GM21529 (cell line): Measurements from ENCODE around the gene CNN1.
"Not testable (repeated sequence)": the region's sequence is repeated elsewhere in the genome, so short reads cannot be mapped to it uniquely, and the experiment has no call there.

Experiments used
- ATAC-seq: cut with Tn5 transposase; IDR thresholded peaks from one replicate; pipeline ENCODE4 v1.9.1; 2021; ENCODE audit not compliant: unreplicated experiment

The CNN1 gene

GRCh38 chr19:11564082-11564807, 25.6 kb downstream of the CNN1 start:
- ATAC-seq = not testable (repeated sequence)

- not testable (repeated sequence) for ATAC-seq
These were observed 27.0 kb downstream of the CNN1 start for GRCh38 chr19:11565649-11565980.

GRCh38 chr19:11566164-11566563, 27.5 kb downstream of the CNN1 start:
- ATAC-seq = no peak

GRCh38 chr19:11570039-11570462, 31.4 kb downstream of the CNN1 start:
- no peak for ATAC-seq

- not testable (repeated sequence) for ATAC-seq
These were observed 34.7 kb downstream of the CNN1 start for GRCh38 chr19:11573354-11573753.

- not testable (repeated sequence) for ATAC-seq
These were observed 35.1 kb downstream of the CNN1 start for GRCh38 chr19:11573763-11574162.

GRCh38 chr19:11574689-11575088, 36.0 kb downstream of the CNN1 start:
- ATAC-seq = no peak

GRCh38 chr19:11576227-11576626, 37.6 kb downstream of the CNN1 start:
- ATAC-seq = no peak

GRCh38 chr19:11577451-11578257, 39.0 kb downstream of the CNN1 start, which contains the start of gene ACP5:
TSS of gene ACP5 (minus strand) at chr19:11577645. CDS start at chr19:11577317, 328 bp downstream.
- ATAC-seq = no peak

GRCh38 chr19:11578258-11579142, 39.8 kb downstream of the CNN1 start:
- no peak for ATAC-seq

- ATAC-seq = no peak
These were observed 41.5 kb downstream of the CNN1 start for GRCh38 chr19:11580116-11580515.

GRCh38 chr19:11581740-11582139, 43.1 kb downstream of the CNN1 start:
- ATAC-seq = peak; percentile 74

GRCh38 chr19:11586331-11586730, 47.7 kb downstream of the CNN1 start:
- ATAC-seq = no peak

GRCh38 chr19:11587302-11587974, 48.8 kb downstream of the CNN1 start:
- no peak for ATAC-seq

GRCh38 chr19:11587975-11588631, 49.5 kb downstream of the CNN1 start:
- ATAC-seq = no peak

- no peak for ATAC-seq
These were observed 55.4 kb downstream of the CNN1 start for GRCh38 chr19:11594084-11594483.

GRCh38 chr19:11596156-11596555, 57.5 kb downstream of the CNN1 start:
- no peak for ATAC-seq

GRCh38 chr19:11597202-11598102, 58.8 kb downstream of the CNN1 start, which contains the start of gene ZNF627:
TSS of gene ZNF627 (plus strand) at chr19:11597483. CDS start at chr19:11597628, 145 bp downstream.
- peak; percentile 99 for ATAC-seq

GRCh38 chr19:11598103-11598483, 59.4 kb downstream of the CNN1 start:
- ATAC-seq = no peak
